ENCODE data around the gene AP3M1.

The AP3M1 gene

GRCh38 chr10:74077416-74077815 lies 73.2 kb downstream of the AP3M1 start:
- no peak for DNase-seq

- no peak for DNase-seq
Observed at GRCh38 chr10:74076961-74077360, 73.7 kb downstream of the AP3M1 start.

GRCh38 chr10:74075906-74076305 lies 74.7 kb downstream of the AP3M1 start:
- DNase-seq, result no peak

GRCh38 chr10:74072503-74072902 lies 78.1 kb downstream of the AP3M1 start:
- no peak for DNase-seq

GRCh38 chr10:74071157-74071556 lies 79.5 kb downstream of the AP3M1 start:
- DNase-seq, result no peak
